ENCODE data around the gene PARVA.

GRCh38 chr11:12388173-12388572 is 10.8 kb downstream of the PARVA start:
- TF ChIP-seq CTCF (IDR thresholded peaks at IDR 0.05) (no peak), EP300 (IDR thresholded peaks at IDR 0.05) (no peak)

Data from sigmoid colon (tissue), 4 donors.